Esophagus muscularis mucosa (tissue), 4 donors: ENCODE data around the gene LINC00632. TPM values are rescaled to one million over a fixed set of nuclear protein-coding genes. Genes with fewer than 3 reads are reported as not detected.
A peak's percentile ranks its signal among the peaks of the same experiment; 100 is the strongest.

Experiments
- DNase-seq: peaks from one replicate; pipeline ENCODE4 v3.0.0-alpha.2; 2017; ENCODE audit errors: extremely low spot score
- H3K27ac ChIP-seq, 4 donors: fragments of 200-600 bp; sonication (generic); replicated peaks in 1 of 4; 1 replicate in 3 of 4; 2 replicates in 1 of 4; pipeline ENCODE4 v1.5.1; 2016 to 2019; ENCODE audit warnings: mild to moderate bottlenecking in 1 of 4
- H3K27me3 ChIP-seq, 4 donors: fragments of 200-600 bp; sonication (generic); one replicate each; pipeline versions ENCODE4 v1.5.1 to v1.6.0; 2016 to 2019
- H3K36me3 ChIP-seq, 4 donors: fragments of 200-600 bp; sonication (generic); one replicate each; pipeline ENCODE4 v1.5.1; 2016 to 2019
- H3K4me1 ChIP-seq, 4 donors: fragments of 200-600 bp; sonication (generic); one replicate each; pipeline ENCODE4 v1.5.1; 2016 to 2019
- H3K4me3 ChIP-seq, 4 donors: fragments of 200-600 bp; sonication (generic); 1 replicate in 2 of 4; 2 replicates in 2 of 4; pipeline ENCODE4 v1.5.1; 2016 to 2019; ENCODE audit warnings: mild to moderate bottlenecking in 4 of 4, moderate library complexity in 1 of 4
- H3K9me3 ChIP-seq, 4 donors: fragments of 200-600 bp; sonication (generic); 1 replicate in 3 of 4; 2 replicates in 1 of 4; pipeline ENCODE4 v1.5.1; 2016 to 2019
- EP300 ChIP-seq: sonication (generic); formaldehyde crosslinking; IDR thresholded peaks from one replicate; pipeline ENCODE4 v1.6.1; 2017; ENCODE audit warnings: antibody characterized with exemption
- POLR2A ChIP-seq: fragments of 450-650 bp; IDR thresholded peaks from one replicate; pipeline ENCODE4 v1.6.1; 2017; ENCODE audit warnings: antibody characterized with exemption, moderate library complexity, mild to moderate bottlenecking, low read depth
- POLR2AphosphoS5 ChIP-seq, 2 donors: sonication (generic); formaldehyde crosslinking; IDR thresholded peaks; one replicate each; pipeline ENCODE4 v1.6.1; 2017; ENCODE audit warnings: antibody characterized with exemption in 2 of 2
- WGBS: methylation state at CpG from one replicate; pipeline ENCODE4 v1.1.5; 2018; 5-methylcytosine and 5-hydroxymethylcytosine counted together
- intact Hi-C: fragments of 100-400 bp; cut with DNase I; formaldehyde crosslinking; loops from one replicate; pipeline ENCODE4 v1.15.1; 2023
- total RNA-seq, 4 donors: library from RNA; depleted of rRNA; stranded (reverse); fragments of >200 nt; gene quantifications; one replicate each; pipeline versions ENCODE4 v1.1.0 to v1.2.1, GENCODE V29; 2016
- TF ChIP-seq, protein P1 (sequence below), 3 experiments: fragments of 200-600 bp in 2 of 3; fragments of 450-650 bp in 1 of 3; sonication (generic) in 2 of 3; IDR thresholded peaks; one replicate each; pipeline ENCODE4 v1.5.1; 2017 to 2019; ENCODE audit warnings: antibody characterized with exemption in 3 of 3, mild to moderate bottlenecking in 2 of 3, moderate library complexity in 1 of 3

Gene LINC00632
- total RNA-seq, 4 donors from 2014 or later = 11.4 to 22.8 (median 14.9) TPM

DNA sequence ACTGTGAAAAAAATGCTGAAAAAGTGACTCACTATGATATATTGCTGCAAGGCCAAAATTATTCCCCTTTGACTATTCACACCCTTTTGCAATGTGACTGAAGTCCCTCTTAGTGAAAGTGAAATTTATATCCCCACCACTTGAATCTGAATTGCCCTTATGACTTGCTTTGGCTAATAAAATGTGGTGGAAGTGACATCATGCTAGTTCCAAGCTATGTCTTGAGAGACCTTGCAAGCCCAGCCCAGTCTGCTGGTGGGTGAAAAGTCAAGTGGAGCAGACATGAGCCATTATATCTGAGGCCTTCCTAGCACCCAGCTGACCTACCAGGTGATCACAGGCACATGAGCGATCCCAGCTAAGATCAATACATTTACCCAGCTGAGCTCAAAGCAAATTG lies 94.7 kb downstream of the LINC00632 start:
- H3K4me3 ChIP-seq = no peak overlapping the region
- H3K27me3 ChIP-seq = no peaks in the 10 kb centered on the region
- H3K4me1 ChIP-seq = no peaks in the 10 kb centered on the region
- 90% methylated on average over 1 of the region's 1 CpG for WGBS
- no peaks in the 10 kb centered on the region for H3K36me3 ChIP-seq
- H3K27ac ChIP-seq = no peak overlapping the region
- DNase-seq = no peak
- TF ChIP-seq EP300 (no peak), POLR2A (no peak), POLR2AphosphoS5 (IDR thresholded peaks at IDR 0.05) (no peak)
- TF ChIP-seq, protein P1, sequence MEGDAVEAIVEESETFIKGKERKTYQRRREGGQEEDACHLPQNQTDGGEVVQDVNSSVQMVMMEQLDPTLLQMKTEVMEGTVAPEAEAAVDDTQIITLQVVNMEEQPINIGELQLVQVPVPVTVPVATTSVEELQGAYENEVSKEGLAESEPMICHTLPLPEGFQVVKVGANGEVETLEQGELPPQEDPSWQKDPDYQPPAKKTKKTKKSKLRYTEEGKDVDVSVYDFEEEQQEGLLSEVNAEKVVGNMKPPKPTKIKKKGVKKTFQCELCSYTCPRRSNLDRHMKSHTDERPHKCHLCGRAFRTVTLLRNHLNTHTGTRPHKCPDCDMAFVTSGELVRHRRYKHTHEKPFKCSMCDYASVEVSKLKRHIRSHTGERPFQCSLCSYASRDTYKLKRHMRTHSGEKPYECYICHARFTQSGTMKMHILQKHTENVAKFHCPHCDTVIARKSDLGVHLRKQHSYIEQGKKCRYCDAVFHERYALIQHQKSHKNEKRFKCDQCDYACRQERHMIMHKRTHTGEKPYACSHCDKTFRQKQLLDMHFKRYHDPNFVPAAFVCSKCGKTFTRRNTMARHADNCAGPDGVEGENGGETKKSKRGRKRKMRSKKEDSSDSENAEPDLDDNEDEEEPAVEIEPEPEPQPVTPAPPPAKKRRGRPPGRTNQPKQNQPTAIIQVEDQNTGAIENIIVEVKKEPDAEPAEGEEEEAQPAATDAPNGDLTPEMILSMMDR (IDR thresholded peaks at IDR 0.05) = no peak
- H3K9me3 ChIP-seq = peaks cover 0 to 4% (median 0%) of the 10 kb centered on the region in 4 donors
- intact Hi-C loops = no loop called here

GRCh38 chrX:140815868-140816267 lies 106.3 kb downstream of the LINC00632 start:
- TF ChIP-seq POLR2A (no peak), POLR2AphosphoS5 (IDR thresholded peaks at IDR 0.05) (no peak), EP300 (no peak)
- TF ChIP-seq, protein P1 (IDR thresholded peaks at IDR 0.05) = no peak
- 34% methylated on average over 6 of the region's 6 CpGs for WGBS
- Histone ChIP-seq H3K27ac (no peak overlapping the region), H3K4me3 (no peak overlapping the region), H3K9me3 (peaks cover 0 to 22% (median 0%) of the 10 kb centered on the region in 4 donors), H3K36me3 (no peaks in the 10 kb centered on the region), H3K27me3 (no peaks in the 10 kb centered on the region), H3K4me1 (no peaks in the 10 kb centered on the region)
- intact Hi-C loops = no loop called here
- no peak for DNase-seq

GRCh38 chrX:140817943-140818342 lies 108.4 kb downstream of the LINC00632 start:
- Histone ChIP-seq H3K27me3 (no peaks in the 10 kb centered on the region), H3K4me1 (no peaks in the 10 kb centered on the region), H3K27ac (no peak overlapping the region), H3K36me3 (no peaks in the 10 kb centered on the region), H3K9me3 (peaks cover 0 to 3% (median 0%) of the 10 kb centered on the region in 4 donors), H3K4me3 (no peak overlapping the region)
- TF ChIP-seq POLR2AphosphoS5 (IDR thresholded peaks at IDR 0.05) = no peak
- no peak for TF ChIP-seq EP300
- TF ChIP-seq, protein P1 (IDR thresholded peaks at IDR 0.05) = peak in 2 of 3 experiments; percentile 22 to 32
- WGBS = 28% methylated on average over 6 of the region's 6 CpGs
- DNase-seq = no peak
- intact Hi-C loops = no loop called here

DNA sequence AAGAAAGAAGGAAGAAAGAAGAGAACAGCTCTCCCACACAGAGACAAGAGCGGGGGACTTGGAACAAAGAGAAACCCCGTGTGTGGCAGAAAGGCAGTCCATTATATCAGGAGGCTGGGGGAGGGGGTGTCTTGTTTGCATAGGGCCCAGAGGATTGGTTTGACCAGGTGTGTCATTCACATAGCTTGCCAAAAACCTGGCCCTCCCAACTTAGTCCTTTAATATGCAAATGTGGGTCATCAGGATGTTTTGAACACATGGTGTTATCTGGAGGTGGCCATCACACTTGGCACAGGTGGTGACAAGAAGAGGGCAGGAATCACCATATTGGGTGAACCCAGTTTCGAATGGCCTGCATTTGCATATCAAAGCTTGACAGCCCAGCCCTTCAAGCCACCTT lies 111.7 kb downstream of the LINC00632 start:
- no peak overlapping the region for H3K27ac ChIP-seq
- WGBS = 56% methylated on average over 3 of the region's 3 CpGs
- no peaks in the 10 kb centered on the region for H3K4me1 ChIP-seq
- H3K4me3 ChIP-seq = no peak overlapping the region
- peaks cover 0 to 4% (median 0%) of the 10 kb centered on the region in 4 donors for H3K27me3 ChIP-seq
- H3K36me3 ChIP-seq = no peaks in the 10 kb centered on the region
- DNase-seq = no peak
- intact Hi-C loops = no loop called here
- H3K9me3 ChIP-seq = no peaks in the 10 kb centered on the region
- TF ChIP-seq POLR2A = no peak
- TF ChIP-seq, protein P1 (IDR thresholded peaks at IDR 0.05) = no peak
- no peak for TF ChIP-seq EP300
- no peak for TF ChIP-seq POLR2AphosphoS5 (IDR thresholded peaks at IDR 0.05)

DNA sequence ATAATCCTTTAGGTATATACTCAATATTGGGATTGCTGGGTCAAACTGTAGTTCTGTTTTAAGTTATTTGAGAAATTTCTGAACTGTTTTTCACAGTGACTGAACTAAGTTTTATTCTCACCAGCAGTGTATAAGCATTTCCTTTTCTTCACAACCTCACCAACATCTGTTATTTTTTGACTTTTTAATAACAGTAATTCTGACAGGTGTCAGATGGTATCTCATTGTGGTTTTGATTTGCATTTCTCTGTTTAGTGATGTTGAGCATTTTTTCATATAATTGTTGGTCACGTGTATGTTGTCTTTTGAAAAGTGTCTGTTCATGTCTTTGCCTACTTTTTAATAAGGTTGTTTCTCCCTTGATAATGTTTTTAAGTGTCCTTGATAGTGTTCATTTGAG lies 112.6 kb downstream of the LINC00632 start:
- 50% methylated on average over 1 of the region's 1 CpG for WGBS

More for the DNA sequence above, 112.6 kb downstream of the LINC00632 start:
- Histone ChIP-seq H3K4me3 (no peak overlapping the region), H3K27me3 (peaks cover 0 to 4% (median 0%) of the 10 kb centered on the region in 4 donors), H3K4me1 (no peaks in the 10 kb centered on the region), H3K36me3 (no peaks in the 10 kb centered on the region), H3K9me3 (no peaks in the 10 kb centered on the region), H3K27ac (no peak overlapping the region)
- TF ChIP-seq POLR2A (no peak), EP300 (no peak), POLR2AphosphoS5 (IDR thresholded peaks at IDR 0.05) (no peak)
- TF ChIP-seq, protein P1 (IDR thresholded peaks at IDR 0.05) = no peak
- no peak for DNase-seq
- intact Hi-C loops = no loop called here
